Measurements from ENCODE around the gene CMTM3.
"Not testable (repeated sequence)": the region's sequence is repeated elsewhere in the genome, so short reads cannot be mapped to it uniquely, and the experiment has no call there.

Gene CMTM3

DNA sequence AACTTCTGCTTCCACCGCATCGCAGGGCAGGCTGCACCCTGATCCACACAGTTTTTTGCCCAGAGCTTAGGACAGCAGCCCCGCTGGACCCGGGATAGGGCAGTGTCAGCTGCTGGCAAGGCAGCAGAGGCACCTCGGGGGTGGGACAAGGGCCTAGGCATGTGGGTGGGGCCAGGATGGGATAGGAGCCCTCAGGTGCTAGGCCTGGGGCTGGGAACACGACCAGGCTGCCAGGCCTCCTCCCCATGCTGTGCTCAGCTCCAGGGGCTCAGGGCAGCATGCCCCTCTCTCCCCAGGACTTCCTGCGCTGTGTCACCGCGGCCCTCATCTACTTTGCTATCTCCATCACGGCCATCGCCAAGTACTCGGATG lies 4.6 kb downstream of the CMTM3 start:
- DNase-seq (ENCODE audit: low read depth), result no peak

- DNase-seq (ENCODE audit: low read depth), result no peak
These were observed 5.8 kb downstream of the CMTM3 start for GRCh38 chr16:66610111-66610820.

DNA sequence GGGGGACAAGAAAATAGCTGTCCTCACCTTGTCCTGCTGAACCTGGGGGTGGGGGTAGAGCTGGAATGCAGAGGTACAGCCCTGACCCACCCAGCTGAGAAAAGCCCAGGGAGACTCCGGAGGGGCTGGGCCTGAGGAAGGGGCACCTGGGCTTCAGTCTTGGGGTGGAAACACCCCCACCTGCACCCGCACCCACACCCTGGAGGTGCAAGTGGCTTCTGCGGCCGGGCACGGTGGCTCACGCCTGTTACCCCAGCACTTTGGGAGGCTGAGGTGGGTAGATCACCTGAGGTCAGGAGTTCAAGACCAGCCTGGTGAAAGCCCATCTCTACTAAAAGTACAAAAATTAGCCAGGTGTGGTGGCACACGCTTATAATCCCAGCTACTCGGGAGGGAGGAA lies 7.4 kb downstream of the CMTM3 start:
- DNase-seq (ENCODE audit: low read depth), result not testable (repeated sequence)

DNA sequence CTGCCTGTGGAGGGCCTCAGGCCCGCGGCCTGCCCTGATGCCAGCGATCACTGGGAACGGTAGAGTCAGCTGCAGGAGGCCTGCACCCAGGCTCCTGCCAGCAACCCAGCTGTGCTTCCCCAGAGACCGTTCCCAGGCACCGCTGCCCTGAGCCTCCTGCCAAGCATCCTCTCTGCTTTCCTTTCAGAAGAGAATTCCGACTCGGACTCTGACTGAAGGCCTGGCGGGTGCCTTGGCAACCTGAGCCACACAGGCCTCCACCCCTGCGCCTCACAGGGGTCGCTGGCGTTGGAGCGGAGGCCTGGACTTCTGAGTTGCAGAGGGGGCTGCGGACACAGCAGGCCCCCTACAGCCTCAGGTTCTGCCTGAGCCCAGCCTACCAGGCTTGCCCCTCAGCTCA lies 7.9 kb downstream of the CMTM3 start:
- no peak for DNase-seq (ENCODE audit: low read depth)

- no peak for DNase-seq (ENCODE audit: low read depth)
These were observed 9.8 kb downstream of the CMTM3 start for GRCh38 chr16:66614161-66614802.

DNA sequence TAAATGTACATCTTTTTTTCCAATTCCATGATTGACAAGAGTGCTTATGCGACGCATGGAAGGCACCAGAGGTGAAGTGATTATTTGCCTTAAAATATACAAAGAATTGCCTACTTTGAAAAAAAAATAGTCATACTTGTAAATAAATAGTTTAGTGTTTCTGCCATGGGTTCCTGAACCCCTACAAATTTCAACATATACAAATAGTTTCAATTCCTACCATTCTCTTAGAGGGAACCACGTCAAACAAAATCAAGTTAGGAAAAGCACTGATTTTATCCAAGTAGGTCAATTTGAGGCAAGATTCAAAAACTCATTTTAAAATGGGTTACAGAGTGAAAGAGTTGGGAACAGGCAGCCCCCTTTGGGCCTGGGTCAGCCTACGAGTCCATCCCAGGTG lies 11.7 kb downstream of the CMTM3 start:
- DNase-seq (ENCODE audit: low read depth), result no peak

- DNase-seq (ENCODE audit: low read depth), result no peak
These were observed 12.1 kb downstream of the CMTM3 start for GRCh38 chr16:66616592-66616991.

- DNase-seq (ENCODE audit: low read depth), result no peak
These were observed 12.5 kb downstream of the CMTM3 start for GRCh38 chr16:66617010-66617434.

- DNase-seq (ENCODE audit: low read depth), result no peak
These were observed 13.2 kb downstream of the CMTM3 start for GRCh38 chr16:66617728-66618127.

GRCh38 chr16:66618588-66619375 lies 14.3 kb downstream of the CMTM3 start:
- peak; percentile 95 for DNase-seq (ENCODE audit: low read depth)

DNA sequence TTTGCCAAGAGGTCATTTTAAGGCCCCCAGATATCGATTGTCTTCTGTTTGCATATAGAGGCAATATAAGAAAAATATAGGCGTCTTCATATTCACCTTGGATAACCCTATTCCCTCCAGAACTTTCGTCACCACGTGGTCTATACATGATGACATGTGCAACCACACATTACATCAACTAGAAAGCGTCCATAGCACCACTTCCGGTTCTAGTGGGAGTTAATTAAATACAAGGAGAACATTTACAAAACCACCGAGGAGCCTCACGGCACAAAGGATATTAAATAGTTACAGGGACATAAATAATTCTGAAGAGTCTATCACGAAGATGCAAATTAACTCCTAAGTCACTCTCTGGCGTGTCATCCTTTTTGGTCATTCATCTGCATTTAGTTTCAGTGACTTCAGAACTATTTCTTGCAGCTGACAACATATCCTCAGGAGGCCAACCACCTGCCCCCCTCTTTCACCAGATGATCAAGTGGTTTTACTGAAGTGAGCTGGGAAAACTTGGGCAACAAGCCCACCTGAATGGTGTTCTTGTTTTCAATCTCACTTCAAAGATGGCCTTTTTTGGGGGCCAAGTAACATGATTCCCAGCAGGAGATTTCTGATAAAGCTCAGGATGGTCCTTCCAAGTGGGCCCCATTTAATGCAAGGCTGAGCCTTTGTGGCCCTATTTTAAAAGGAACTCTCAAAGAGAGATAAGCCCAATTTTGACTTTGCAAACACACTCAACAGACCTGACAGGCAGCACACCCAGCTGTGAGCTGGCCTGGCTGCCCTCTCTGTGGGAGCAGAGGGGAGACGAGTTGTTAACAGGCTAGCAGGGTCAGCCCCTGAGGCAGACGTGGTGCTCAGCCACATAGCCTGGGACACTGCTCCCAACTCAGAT lies 15.3 kb downstream of the CMTM3 start:
- DNase-seq (ENCODE audit: low read depth), result peak; percentile 69

DNA sequence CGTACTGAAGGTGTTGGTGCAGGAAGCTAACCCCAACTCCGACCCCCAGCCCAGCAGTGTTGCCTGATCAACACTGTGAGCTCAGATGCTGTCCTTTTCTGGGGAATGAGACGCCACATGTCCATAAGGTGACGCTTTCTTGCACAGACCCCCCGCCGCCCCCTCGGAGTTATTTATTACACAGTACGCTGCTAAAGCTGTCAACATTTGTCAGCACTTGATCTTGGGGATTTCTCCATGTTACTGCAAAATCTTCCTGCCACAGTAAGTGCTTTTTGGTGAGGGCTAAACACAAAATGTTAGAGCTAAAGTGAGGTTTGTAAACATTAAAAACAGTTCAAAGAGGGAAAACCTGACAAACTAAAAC lies 15.9 kb downstream of the CMTM3 start:
- DNase-seq (ENCODE audit: low read depth), result no peak

DNA sequence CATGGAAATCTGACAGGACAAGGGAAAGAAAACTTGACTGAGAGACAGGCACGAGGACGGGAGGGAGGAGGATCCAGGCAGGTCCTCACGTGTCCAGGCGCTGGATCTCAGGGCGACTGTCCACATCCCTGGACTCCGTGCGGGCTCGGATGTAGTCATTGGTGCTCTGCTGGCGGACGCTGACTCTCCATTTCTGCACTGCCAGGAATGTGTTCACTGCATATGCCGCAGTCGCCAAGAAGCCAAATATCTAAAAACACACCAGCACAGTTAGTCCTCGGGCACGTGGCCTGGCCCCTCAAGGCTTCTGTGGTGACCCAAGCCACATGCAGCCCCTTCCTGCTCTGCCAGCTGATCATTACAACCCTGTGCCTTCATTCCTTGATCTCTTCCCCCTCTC lies 17.5 kb downstream of the CMTM3 start:
- no peak for DNase-seq (ENCODE audit: low read depth)

DNA sequence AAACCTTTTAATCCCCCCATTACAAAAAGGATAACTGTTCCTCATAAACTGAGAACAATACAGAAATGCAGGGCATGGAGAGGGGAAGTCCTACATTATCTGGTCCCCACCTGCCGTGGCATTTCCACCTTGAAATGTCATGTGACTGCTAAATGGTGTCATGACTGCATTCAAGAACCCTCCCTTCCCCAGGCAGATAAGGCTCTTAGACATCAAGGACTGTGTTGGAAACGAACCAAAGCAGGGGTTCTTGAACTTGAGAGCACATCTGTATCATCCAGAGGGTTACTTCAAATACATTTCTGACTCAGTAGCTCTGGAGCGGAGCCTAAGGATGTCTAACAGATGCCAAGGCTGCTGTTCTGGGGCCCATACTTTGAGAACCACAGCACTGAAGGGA lies 18.4 kb downstream of the CMTM3 start:
- DNase-seq (ENCODE audit: low read depth), result no peak

GRCh38 chr16:66623755-66624154 lies 19.3 kb downstream of the CMTM3 start:
- DNase-seq (ENCODE audit: low read depth), result no peak

GRCh38 chr16:66627611-66628378 lies 23.3 kb downstream of the CMTM3 start:
- DNase-seq (ENCODE audit: low read depth), result not testable (repeated sequence)

DNA sequence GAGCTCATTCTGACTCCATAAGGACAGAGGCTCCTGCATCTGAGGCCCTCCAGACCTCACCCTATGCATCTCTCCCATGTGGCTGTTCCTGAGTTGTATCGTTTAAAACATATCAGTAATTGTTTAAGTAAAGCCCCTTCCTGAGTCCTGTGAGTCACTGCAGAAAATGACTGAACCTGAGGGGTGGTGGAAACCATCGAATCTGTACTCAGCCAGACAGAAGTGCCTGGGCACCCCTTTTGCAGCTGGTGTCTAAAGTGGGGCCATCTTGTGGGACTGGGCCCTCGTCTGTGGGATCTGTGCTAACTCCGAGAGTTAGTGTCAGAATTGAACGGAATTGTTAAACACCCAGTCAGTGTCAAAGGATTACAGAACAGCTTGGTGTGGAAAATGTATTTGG lies 25.4 kb downstream of the CMTM3 start:
- no peak for DNase-seq (ENCODE audit: low read depth)

DNA sequence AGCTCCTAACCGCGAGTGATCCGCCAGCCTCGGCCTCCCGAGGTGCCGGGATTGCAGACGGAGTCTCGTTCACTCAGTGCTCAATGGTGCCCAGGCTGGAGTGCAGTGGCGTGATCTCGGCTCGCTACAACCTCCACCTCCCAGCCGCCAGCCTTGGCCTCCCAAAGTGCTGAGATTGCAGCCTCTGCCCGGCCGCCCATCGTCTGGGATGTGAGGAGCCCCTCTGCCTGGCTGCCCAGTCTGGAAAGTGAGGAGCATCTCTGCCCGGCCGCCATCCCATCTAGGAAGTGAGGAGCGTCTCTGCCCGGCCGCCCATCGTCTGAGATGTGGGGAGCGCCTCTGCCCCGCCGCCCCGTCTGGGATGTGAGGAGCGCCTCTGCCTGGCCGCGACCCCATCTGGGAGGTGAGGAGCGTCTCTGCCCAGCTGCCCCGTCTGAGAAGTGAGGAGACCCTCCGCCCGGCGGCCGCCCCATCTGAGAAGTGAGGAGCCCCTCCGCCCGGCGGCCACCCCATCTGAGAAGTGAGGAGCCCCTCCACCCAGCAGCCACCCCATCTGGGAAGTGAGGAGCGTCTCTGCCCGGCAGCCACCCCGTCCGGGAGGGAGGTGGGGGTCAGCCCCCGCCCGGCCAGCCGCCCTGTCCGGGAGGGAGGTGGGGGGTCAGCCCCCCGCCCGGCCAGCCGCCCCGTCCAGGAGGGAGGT lies 26.2 kb downstream of the CMTM3 start:
- not testable (repeated sequence) for DNase-seq (ENCODE audit: low read depth)

GRCh38 chr16:66631558-66631957 lies 27.1 kb downstream of the CMTM3 start:
- DNase-seq (ENCODE audit: low read depth), result not testable (repeated sequence)

DNA sequence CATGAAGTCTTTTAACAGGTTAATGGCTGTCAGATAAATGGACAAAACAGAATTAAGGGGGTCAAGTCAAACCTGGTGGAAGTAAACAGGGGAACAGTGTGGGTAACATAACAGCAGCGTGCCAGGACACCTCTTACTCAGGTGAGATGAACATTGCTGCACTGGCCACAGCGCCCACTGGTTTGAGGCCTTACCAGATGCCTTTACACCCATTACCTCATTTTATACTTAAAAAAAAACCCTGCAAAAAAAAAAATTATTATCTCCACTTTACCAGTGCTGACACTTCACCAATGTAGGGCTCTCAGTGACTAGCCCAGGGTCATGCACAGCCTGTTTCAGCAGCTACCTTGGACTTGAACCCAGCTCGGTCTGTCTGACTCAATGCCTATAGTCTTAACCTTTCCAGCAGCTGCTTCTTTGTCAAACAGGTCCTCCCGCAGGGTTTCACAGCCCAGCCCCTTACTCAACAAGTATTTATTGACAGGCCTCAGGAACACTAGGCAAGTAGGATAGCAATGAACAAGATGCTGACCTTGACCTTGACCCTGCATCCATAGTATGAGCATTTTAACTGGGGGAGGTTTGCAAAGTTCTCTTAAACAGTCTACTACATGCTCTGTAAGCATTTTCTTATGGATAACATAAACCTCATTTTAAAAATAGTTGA lies 30.2 kb downstream of the CMTM3 start:
- no peak for DNase-seq (ENCODE audit: low read depth)

Data from non-pigmented ciliary epithelial cell (primary cell).